ENCODE data around the gene ATP9B. TPM values are rescaled to one million over a fixed set of nuclear protein-coding genes. Genes with fewer than 3 reads are reported as not detected.
"Not testable (repeated sequence)": the region's sequence is repeated elsewhere in the genome, so short reads cannot be mapped to it uniquely, and the experiment has no call there.

ATP9B gene
- total and polyA plus RNA-seq, 4 donors = 12.6 to 77.0 (median 29.9) TPM

DNA sequence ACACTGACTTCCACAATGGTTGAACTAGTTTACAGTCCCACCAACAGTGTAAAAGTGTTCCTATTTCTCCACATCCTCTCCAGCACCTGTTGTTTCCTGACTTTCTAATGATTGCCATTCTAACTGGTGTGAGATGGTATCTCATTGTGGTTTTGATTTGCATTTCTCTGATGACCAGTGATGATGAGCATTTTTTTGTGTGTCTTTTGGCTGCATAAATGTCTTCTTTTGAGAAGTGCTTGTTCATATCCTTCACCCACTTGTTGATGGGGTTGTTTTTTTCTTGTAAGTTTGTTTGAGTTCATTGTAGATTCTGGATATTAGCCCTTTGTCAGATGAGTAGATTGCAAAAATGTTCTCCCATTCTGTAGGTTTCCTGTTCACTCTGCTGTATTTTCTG lies 202.6 kb downstream of the ATP9B start:
- not testable (repeated sequence) for H3K9me3 ChIP-seq (ENCODE audit: control insufficient read depth in 4 of 4, insufficient read depth in 3 of 4, low read length in 3 of 4); DNase-seq; H3K4me3 ChIP-seq; H3K36me3 ChIP-seq (ENCODE audit: control insufficient read depth in 4 of 4, insufficient read depth in 4 of 4, low read length in 4 of 4); H3K27ac ChIP-seq (ENCODE audit: low read depth in 1 of 2, low read length in 1 of 2); H3K4me1 ChIP-seq (ENCODE audit: control insufficient read depth in 5 of 5, insufficient read depth in 5 of 5, low read length in 5 of 5); H3K9ac ChIP-seq (ENCODE audit: insufficient read depth in 1 of 2, low read length in 2 of 2); ATAC-seq (ENCODE audit: insufficient read depth, low FRiP score); H3K27me3 ChIP-seq (ENCODE audit: control insufficient read depth in 3 of 3, insufficient read depth in 3 of 3, low read length in 2 of 3)

DNA sequence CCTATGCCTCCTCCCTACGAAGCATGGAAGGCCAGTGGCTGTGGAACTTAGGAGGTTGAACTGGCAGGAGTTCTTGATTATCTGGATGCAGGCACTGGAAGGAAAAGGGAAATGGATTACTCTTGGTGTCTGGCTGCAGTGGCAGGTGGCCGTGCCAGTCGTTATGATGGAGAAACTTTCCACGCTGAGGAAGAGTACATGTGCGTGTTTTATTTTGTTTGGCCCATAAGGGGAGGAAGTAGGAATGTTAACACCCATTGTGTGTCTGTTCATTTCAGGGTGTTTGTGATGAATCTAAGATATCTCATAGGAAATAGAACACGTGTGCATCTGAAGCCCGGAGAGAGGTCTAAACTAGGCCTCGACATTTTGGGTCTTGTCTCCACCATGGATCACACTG lies 203.7 kb downstream of the ATP9B start:
- Histone ChIP-seq H3K27ac (ENCODE audit: low read depth in 1 of 2, low read length in 1 of 2) (no peak overlapping the region), H3K27me3 (ENCODE audit: control insufficient read depth in 3 of 3, insufficient read depth in 3 of 3, low read length in 2 of 3) (no peaks in the 10 kb centered on the region), H3K4me1 (ENCODE audit: control insufficient read depth in 5 of 5, insufficient read depth in 5 of 5, low read length in 5 of 5) (peaks cover 0 to 2% (median 0%) of the 10 kb centered on the region in 5 donors), H3K9ac (ENCODE audit: insufficient read depth in 1 of 2, low read length in 2 of 2) (no peak overlapping the region), H3K4me3 (no peak overlapping the region), H3K9me3 (ENCODE audit: control insufficient read depth in 4 of 4, insufficient read depth in 3 of 4, low read length in 3 of 4) (peaks cover 0 to 4% (median 0%) of the 10 kb centered on the region in 4 donors), H3K36me3 (ENCODE audit: control insufficient read depth in 4 of 4, insufficient read depth in 4 of 4, low read length in 4 of 4) (peaks cover 0 to 10% (median 2%) of the 10 kb centered on the region in 4 donors)
- DNase-seq (no peak), ATAC-seq (ENCODE audit: insufficient read depth, low FRiP score) (no peak)
- 73 to 77% methylated on average over 8 of the region's 8 CpGs for WGBS, 2 donors
- TF ChIP-seq, protein P1, sequence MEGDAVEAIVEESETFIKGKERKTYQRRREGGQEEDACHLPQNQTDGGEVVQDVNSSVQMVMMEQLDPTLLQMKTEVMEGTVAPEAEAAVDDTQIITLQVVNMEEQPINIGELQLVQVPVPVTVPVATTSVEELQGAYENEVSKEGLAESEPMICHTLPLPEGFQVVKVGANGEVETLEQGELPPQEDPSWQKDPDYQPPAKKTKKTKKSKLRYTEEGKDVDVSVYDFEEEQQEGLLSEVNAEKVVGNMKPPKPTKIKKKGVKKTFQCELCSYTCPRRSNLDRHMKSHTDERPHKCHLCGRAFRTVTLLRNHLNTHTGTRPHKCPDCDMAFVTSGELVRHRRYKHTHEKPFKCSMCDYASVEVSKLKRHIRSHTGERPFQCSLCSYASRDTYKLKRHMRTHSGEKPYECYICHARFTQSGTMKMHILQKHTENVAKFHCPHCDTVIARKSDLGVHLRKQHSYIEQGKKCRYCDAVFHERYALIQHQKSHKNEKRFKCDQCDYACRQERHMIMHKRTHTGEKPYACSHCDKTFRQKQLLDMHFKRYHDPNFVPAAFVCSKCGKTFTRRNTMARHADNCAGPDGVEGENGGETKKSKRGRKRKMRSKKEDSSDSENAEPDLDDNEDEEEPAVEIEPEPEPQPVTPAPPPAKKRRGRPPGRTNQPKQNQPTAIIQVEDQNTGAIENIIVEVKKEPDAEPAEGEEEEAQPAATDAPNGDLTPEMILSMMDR (IDR thresholded peaks at IDR 0.05; ENCODE audit: control extremely low read depth, extremely low read depth) = no peak

DNA sequence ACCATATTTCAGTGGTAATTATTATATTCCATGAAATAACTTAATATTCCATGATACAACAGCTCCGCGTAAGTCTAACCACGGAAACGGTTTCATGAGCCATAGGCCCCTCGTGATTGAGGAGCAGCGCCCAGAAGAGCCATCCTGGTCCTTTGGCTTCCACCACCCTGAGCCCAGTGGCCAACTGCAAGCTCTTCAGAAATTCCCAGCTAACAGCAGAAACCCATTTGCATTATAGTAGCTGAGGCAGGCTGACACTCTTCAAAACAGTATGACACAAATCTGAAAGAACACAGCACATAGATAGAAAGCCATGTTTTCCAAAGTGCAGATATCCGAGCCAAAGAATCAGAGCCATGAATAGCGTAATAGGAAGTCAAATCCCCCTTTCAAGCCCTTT lies 205.6 kb downstream of the ATP9B start:
- 91 to 94% methylated on average over 8 of the region's 8 CpGs for WGBS, 2 donors
- no peaks in the 10 kb centered on the region for H3K27me3 ChIP-seq (ENCODE audit: control insufficient read depth in 3 of 3, insufficient read depth in 3 of 3, low read length in 2 of 3)
- no peak overlapping the region for H3K9ac ChIP-seq (ENCODE audit: insufficient read depth in 1 of 2, low read length in 2 of 2)
- TF ChIP-seq, protein P1 (IDR thresholded peaks at IDR 0.05; ENCODE audit: control extremely low read depth, extremely low read depth) = no peak
- peaks cover 0 to 2% (median 0%) of the 10 kb centered on the region in 4 donors for H3K9me3 ChIP-seq (ENCODE audit: control insufficient read depth in 4 of 4, insufficient read depth in 3 of 4, low read length in 3 of 4)
- peaks cover 0 to 2% (median 0%) of the 10 kb centered on the region in 5 donors for H3K4me1 ChIP-seq (ENCODE audit: control insufficient read depth in 5 of 5, insufficient read depth in 5 of 5, low read length in 5 of 5)
- peaks cover 0 to 13% (median 4%) of the 10 kb centered on the region in 4 donors for H3K36me3 ChIP-seq (ENCODE audit: control insufficient read depth in 4 of 4, insufficient read depth in 4 of 4, low read length in 4 of 4)
- ATAC-seq (ENCODE audit: insufficient read depth, low FRiP score) = no peak
- H3K4me3 ChIP-seq = no peak overlapping the region
- DNase-seq = no peak
- H3K27ac ChIP-seq (ENCODE audit: low read depth in 1 of 2, low read length in 1 of 2) = no peak overlapping the region

DNA sequence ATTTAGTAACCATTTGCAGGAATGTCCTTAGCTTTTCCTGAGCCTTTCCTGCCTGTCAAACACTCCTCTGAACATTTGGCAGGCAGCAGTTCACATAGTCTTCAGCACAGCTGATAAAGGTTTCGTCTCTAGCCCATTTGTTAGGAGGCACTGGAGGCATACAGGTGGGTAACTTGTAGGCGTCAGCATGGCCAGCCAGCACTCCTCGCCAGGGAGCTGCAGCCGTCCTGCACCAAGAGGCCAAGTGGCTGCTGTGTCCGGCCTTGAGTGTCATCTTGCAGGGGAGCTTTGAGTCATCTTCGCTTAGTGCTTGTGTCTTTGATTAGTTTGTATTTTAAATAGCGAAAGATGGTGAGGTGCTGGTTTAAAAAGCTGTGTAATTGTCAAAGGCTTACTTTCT lies 206.3 kb downstream of the ATP9B start:
- Histone ChIP-seq H3K9ac (ENCODE audit: insufficient read depth in 1 of 2, low read length in 2 of 2) (no peak overlapping the region), H3K36me3 (ENCODE audit: control insufficient read depth in 4 of 4, insufficient read depth in 4 of 4, low read length in 4 of 4) (peaks cover 0 to 12% (median 5%) of the 10 kb centered on the region in 4 donors), H3K27me3 (ENCODE audit: control insufficient read depth in 3 of 3, insufficient read depth in 3 of 3, low read length in 2 of 3) (no peaks in the 10 kb centered on the region), H3K9me3 (ENCODE audit: control insufficient read depth in 4 of 4, insufficient read depth in 3 of 4, low read length in 3 of 4) (peaks cover 0 to 2% (median 0%) of the 10 kb centered on the region in 4 donors), H3K4me3 (no peak overlapping the region), H3K27ac (ENCODE audit: low read depth in 1 of 2, low read length in 1 of 2) (no peak overlapping the region), H3K4me1 (ENCODE audit: control insufficient read depth in 5 of 5, insufficient read depth in 5 of 5, low read length in 5 of 5) (peaks cover 0 to 2% (median 0%) of the 10 kb centered on the region in 5 donors)
- TF ChIP-seq, protein P1 (IDR thresholded peaks at IDR 0.05; ENCODE audit: control extremely low read depth, extremely low read depth) = no peak
- DNase-seq = peak in 1 of 3 donors; percentile 11
- WGBS, 2 donors = 85 to 90% methylated on average over 7 of the region's 7 CpGs
- no peak for ATAC-seq (ENCODE audit: insufficient read depth, low FRiP score)

Measured in lung (tissue), 12 donors.